Prostate gland (tissue), 2 donors: ENCODE data around the gene RDX.

Experiments
- POLR2A ChIP-seq: fragments of 450-650 bp; IDR thresholded peaks from one replicate; pipeline ENCODE4 v1.6.1; 2016; ENCODE audit warnings: antibody characterized with exemption, mild to moderate bottlenecking
- POLR2AphosphoS5 ChIP-seq: sonication (generic); formaldehyde crosslinking; IDR thresholded peaks from one replicate; pipeline ENCODE4 v1.6.1; 2017; ENCODE audit warnings: antibody characterized with exemption
- TF ChIP-seq, protein P1 (sequence below), 4 experiments: fragments of 200-600 bp in 2 of 4; fragments of 450-650 bp in 2 of 4; sonication (generic) in 2 of 4; IDR thresholded peaks; 1 replicate in 3 of 4; 2 replicates in 1 of 4; pipeline ENCODE4 v1.5.1; 2016 to 2019; ENCODE audit warnings: antibody characterized with exemption in 4 of 4, mild to moderate bottlenecking in 2 of 4, moderate library complexity in 2 of 4

DNA sequence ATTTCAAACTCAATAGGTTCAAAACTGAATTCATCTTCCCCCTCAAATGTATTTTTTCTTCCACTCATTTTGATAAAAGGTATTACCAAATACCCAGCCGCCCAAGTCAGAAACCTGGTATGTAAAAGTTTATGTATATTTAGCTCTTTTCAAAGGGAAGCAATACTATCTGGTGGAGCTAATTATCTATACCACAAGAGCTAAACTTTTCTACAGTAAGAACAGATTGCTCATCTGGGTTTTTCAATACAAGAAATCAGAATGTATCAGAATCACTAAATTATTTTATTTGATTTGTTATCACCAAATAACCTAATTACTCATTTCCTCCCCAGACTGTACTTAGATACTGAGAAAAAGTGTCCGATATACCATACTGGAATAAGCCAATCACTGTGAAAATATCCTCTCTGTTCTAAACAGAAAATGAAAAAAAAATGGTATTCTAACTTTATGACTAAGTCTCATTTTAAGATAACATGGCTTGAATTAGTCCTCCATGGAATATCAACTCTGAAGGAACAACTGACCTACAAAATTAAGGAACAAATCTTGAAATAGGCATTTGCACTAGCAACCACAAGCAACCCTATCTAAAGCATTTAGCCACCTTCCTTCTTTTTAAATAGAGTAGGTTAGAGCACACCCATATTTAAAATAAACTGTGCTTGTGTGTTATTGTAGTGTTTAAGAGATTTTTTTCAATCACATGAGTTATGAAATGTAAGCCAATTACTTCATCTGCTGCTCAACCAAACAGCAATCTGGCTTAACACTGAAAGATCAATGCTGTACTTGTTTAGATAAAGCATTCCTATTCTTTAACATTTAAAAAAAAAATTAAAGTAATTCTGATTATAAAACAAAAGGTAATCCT is 35.0 kb downstream of the RDX start:
- no peak for TF ChIP-seq POLR2AphosphoS5
- TF ChIP-seq, protein P1, sequence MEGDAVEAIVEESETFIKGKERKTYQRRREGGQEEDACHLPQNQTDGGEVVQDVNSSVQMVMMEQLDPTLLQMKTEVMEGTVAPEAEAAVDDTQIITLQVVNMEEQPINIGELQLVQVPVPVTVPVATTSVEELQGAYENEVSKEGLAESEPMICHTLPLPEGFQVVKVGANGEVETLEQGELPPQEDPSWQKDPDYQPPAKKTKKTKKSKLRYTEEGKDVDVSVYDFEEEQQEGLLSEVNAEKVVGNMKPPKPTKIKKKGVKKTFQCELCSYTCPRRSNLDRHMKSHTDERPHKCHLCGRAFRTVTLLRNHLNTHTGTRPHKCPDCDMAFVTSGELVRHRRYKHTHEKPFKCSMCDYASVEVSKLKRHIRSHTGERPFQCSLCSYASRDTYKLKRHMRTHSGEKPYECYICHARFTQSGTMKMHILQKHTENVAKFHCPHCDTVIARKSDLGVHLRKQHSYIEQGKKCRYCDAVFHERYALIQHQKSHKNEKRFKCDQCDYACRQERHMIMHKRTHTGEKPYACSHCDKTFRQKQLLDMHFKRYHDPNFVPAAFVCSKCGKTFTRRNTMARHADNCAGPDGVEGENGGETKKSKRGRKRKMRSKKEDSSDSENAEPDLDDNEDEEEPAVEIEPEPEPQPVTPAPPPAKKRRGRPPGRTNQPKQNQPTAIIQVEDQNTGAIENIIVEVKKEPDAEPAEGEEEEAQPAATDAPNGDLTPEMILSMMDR (IDR thresholded peaks at IDR 0.05) = no peak
- no peak for TF ChIP-seq POLR2A
